Stimulated activated CD4-positive, alpha-beta T cell treated with anti-CD3 and anti-CD28 coated beads, TNF-alpha, amount 100 ng/mL, for 1 hour (primary cell): Measurements from ENCODE around the gene PRRT1.
"Not testable (repeated sequence)": the region's sequence is repeated elsewhere in the genome, so short reads cannot be mapped to it uniquely, and the experiment has no call there.

ENCODE experiments used
- DNase-seq, 3 donors: peaks; one replicate each; pipeline ENCODE4 v3.0.0-alpha.2; 2020; ENCODE audit warnings: low read depth in 3 of 3, low spot score in 1 of 3

Gene PRRT1

GRCh38 chr6:32188381-32189068 lies 36.8 kb upstream of the PRRT1 start:
- DNase-seq = no peak

DNA sequence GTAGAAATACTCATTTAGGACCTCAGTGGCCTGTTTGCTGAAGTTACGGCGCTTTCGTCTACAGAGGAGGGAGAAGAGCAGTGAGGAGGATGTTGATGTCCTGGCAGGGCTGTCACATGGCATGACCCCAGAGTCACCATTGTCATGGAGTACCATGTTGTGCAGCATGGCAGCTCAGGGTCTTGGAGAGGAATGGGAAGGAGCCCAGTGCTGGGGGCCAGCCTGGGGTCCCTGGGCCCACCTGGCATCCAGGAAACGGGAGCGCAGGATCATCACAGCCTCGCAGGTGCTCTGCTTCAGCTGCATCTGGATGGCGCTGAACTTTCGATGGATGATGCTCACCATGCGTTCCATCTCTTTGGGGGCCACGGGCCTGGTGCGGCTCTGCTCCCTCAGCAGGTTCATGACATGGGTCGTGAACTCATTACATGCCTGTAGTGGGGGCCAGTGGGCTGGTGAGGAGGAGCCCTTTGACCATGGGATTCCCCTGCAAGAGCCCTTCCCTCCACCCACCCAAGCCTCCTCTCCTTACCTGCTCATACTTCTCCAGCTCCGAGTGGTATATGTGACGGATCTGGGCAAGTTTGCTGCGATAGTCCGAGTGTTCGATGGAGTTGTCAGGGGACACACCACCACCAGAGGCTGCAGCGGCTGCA lies 36.1 kb upstream of the PRRT1 start:
- not testable (repeated sequence) for DNase-seq

GRCh38 chr6:32187009-32187709 lies 35.4 kb upstream of the PRRT1 start:
- no peak for DNase-seq

DNA sequence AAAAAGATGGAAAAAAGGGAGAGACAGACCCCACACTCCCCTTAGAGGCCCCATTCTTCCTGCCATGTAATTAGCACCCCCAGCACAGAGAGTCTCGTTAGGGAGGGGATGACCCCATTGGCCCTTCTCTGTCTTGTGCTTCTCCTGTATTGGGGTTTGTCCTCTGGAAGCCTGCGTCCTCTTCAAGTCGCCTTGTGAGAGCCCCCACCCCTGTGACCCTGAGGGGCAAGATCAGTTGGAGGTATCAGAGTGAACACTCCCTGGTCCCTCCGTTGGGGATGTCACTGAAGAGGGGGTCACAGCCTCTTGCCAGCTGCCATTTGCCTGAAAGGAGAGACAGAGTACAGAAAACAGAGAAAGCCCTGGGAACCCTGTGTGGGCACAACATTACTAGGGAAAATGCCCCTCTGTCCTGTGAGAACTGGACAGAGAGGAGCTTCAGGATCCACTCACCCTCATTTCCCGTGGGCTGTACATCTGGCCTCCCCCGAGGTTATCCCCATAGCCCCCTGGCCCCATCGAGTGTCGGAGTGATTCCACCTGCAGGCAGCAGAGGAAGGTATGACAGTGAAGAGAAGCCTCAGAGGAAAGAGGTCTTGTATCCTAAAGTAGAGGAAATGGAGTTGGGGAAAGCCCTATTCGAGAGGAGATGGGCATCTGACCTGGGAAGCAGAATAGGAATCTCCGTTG lies 34.6 kb upstream of the PRRT1 start:
- not testable (repeated sequence) for DNase-seq

DNA sequence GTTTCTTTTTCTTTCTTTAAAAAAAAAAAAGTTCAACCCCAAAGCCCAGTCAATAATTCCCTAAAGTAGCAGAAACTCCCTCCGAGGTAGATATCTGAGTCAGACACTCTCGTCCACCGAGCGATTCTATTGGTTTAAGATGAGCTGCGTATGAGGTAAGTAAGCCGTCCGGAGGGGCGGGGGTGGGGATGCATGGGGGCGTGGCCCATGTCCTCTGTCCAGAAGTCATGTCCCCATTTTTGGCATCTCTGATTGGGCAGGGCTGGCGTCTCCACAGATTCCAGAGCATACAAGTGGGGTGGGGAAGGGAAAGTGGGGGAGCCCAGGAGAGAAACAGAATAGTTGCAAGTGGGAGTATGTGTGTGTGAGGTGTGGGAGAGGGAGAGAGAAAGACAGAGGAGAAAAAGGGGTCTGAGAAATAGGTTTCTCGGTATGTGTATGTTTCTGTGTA lies 34.0 kb upstream of the PRRT1 start:
- DNase-seq = not testable (repeated sequence)

- no peak for DNase-seq
These were observed 32.4 kb upstream of the PRRT1 start, which contains the start of gene AGER for GRCh38 chr6:32184084-32184640. Gene AGER, minus strand, starts transcription at chr6:32184253. Its CDS starts 31 bp downstream, at chr6:32184222.

DNA sequence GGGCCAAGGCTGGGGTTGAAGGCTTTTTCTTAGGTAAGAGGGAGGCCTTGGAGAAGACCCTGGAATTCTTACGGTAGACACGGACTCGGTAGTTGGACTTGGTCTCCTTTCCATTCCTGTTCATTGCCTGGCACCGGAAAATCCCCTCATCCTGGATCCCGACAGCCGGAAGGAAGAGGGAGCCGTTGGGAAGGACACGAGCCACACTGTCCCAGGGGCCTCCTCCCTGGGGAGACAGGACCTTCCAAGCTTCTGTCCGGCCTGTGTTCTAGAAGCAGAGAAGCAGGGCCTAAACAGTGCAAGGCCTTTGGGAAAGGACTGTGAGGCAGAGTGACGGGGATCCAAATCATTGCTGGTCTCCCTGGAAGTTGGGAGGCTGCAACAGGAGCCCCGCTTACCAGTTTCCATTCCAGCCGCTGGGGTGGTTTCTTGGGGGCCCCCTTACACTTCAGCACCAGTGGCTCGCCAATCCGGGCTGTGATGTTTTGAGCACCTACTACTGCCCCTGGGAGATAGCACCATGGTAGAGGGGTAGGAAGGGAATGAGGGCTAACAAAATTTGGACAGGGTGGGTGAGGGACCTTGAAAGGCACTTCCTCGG lies 31.8 kb upstream of the PRRT1 start:
- no peak for DNase-seq

- DNase-seq = no peak
These were observed 31.3 kb upstream of the PRRT1 start for GRCh38 chr6:32183030-32183429.

- no peak for DNase-seq
These were observed 30.8 kb upstream of the PRRT1 start for GRCh38 chr6:32182555-32182981.

- DNase-seq = no peak
These were observed 30.3 kb upstream of the PRRT1 start for GRCh38 chr6:32181915-32182529.

DNA sequence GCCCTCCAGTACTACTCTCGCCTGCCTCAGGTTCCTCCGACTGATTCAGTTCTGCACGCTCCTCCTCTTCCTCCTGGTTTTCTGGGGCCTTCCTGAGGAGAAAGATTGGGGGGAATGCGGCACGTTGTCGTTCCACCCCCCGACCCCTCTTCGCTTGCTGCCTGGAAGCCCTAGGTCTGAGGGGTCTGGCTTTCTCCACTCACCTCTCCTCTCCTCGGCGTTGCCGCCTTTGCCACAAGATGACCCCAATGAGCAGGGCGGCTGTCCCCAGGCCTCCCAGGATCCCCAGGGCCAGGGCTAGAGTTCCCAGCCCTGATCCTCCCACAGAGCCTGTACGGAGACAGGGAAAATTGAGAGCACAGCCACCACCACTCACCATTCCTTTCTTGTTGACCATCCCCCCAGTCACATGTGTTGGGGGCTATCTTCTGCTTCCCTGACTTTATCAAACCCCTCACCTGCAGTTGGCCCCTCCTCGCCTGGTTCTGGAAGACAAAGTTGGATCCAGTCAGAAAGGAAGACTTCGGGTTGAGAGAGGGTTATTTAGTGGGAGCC lies 29.5 kb upstream of the PRRT1 start:
- DNase-seq = no peak

GRCh38 chr6:32179766-32180405 lies 28.1 kb upstream of the PRRT1 start:
- no peak for DNase-seq

DNA sequence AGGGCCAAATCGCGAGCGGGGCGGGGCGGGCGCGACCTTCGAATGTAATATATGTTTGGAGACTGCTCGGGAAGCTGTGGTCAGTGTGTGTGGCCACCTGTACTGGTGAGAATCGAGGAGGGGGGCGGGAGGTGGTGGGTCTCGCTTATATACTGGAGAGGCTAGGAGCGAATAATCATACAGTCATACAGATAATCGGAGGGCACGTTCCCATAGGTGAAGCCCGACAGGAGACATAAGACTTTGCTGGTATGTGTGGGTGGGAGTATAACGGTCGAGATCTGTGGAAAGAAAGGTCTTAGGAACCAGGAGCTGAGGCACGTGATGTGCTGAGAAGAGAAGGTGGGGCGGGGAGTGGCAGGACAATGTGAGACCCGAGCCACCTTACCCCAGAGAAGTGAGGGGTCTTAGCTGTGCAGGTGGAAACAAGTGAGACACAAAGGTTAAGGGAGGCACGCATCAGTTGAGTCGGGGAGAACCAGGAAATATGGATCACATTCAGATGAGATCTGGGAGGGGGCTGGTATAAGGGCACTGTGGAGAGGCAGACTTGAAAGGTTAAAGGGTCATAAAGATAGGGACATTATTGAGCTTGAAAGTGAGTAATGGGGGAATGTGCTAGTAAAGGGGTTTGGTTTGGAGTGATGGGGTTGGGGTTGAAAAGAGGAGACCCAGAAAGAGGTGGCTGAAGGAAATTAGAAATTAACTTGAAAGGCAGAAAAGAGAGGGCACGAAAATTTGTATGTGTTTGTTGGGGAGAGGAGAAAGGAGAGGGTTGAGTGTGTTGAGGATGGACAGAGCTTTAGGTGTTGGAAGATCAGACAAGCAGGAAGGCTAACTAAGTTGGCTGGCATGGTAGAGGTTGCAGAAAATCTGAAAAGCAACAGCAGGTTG lies 27.1 kb upstream of the PRRT1 start:
- no peak for DNase-seq

DNA sequence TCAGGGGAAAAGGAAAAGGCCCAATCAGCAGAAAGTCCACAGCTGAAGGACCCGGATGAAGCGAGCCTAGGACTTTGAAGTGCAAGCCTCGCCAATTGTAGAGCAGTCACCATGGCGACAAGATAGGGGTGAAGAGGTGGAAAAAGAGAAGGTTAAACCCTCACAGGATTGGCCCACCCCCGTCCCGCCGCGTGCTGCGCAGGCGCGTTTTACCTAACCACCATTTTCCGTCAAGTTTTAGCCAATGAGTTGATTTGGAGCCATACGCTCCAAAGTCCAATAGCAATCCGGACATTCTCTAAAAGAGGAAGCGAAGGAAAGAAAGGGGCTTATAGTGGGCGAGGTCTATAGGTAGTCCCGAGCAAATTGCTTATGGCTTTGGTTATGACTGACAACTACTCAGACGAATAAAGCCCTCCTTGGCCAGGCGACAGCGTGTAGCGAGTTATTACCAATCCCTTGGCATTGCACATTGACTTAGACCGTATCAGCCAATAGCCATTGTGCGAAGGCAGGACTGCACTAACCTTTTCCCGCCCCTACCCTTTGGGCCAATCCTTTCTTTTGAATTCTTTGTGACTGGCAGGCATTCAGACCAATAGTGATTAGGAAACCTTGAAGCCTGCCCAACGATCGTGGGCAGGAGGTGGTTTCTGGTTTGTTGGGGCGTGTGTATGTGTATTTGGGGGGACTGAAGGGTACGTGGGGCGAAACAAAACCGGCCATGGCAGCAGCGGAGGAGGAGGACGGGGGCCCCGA lies 26.2 kb upstream of the PRRT1 start, which contains the start of gene RNF5:
RNF5 (plus strand) TSS at position 618 of the 759 bp plus-strand sequence; CDS start at position 725, 107 bp downstream.
- DNase-seq = peak; percentile 74 to 94 (median 86)

- no peak for DNase-seq
These were observed 25.5 kb upstream of the PRRT1 start for GRCh38 chr6:32177183-32177787.

DNA sequence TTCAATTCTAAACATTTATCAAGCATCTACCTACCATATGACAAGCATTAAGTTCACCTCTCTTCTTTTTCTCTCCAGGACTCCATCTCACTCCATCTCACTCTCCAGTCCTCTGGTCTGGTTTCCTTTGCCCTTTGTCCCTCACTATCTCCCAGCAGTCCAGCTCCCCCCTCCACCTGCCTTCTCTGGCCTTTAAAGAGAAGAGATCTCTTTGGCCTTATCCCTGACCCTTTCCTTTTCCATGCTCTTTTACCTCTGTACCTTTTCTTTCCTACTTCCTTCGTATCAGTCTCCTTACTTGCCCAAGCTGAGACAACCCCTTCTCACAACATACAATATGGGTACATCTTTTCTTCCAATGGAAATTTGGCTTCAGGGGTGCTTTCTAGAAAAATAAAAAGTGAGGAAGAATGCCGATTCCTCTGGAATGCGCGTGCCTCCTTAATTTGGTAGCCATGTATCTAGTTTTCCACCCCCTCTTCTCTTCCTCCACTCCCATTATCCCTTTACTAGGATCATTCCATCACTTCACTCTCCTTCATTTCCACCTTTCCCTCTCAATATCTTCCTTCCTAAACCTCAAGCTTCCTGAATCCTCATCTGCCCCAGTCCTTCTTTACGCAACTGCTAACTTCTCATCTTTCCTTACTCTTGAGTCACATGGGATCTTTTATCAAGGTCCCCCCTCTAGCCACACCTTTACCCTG lies 24.9 kb upstream of the PRRT1 start:
- DNase-seq = no peak
